Pons (tissue), 1 donor: ENCODE data around the gene FAH.

ENCODE experiments used
- DNase-seq: peaks from one replicate; pipeline ENCODE4 v3.0.0-alpha.2; 2016; ENCODE audit warnings: low spot score

Gene FAH

DNA sequence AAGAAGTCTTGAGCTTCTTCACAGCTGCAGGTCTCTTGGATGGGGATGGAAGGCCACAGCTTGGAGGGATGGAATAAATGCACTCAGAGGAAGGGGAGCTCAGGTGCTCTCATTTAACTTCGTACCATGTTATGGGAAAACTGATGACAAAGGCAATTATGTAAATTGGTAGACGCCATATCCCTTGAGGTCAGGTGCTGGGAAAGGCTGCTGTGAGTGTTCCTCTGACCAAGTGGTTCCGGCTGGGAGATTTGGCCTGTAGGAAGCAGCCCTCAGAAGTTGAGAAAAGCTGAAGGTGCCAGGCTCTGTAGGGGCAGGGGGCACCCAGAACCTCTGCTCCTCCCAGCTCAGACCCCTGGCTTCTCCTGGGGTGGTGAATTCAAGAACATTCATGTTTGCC, 47.1 kb downstream of the FAH start:
- DNase-seq, result no peak

GRCh38 chr15:80201256-80202015, 48.6 kb downstream of the FAH start:
- no peak for DNase-seq

- no peak for DNase-seq
Observed at GRCh38 chr15:80202016-80202315, 49.2 kb downstream of the FAH start.

- no peak for DNase-seq
Observed at GRCh38 chr15:80202641-80203360, 50.0 kb downstream of the FAH start.

GRCh38 chr15:80203361-80203885, 50.6 kb downstream of the FAH start:
- no peak for DNase-seq

DNA sequence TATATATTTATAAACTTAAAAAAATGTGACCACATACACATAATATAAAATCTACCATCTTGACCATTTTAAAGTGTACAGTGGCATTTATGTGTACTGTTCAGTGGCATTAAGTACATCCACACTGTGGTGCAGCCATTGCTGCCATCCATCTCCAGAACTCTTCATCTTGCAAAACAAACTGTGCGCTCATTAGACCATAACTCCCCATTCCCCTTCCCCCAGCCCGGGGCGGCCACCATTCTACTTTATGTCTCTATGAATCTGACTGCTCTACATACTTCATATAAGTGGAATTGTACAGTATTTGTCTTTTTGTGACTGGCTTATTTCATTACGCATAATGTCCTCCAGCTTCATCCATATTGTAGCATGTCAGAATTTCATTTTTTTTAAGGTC, 51.4 kb downstream of the FAH start:
- no peak for DNase-seq

DNA sequence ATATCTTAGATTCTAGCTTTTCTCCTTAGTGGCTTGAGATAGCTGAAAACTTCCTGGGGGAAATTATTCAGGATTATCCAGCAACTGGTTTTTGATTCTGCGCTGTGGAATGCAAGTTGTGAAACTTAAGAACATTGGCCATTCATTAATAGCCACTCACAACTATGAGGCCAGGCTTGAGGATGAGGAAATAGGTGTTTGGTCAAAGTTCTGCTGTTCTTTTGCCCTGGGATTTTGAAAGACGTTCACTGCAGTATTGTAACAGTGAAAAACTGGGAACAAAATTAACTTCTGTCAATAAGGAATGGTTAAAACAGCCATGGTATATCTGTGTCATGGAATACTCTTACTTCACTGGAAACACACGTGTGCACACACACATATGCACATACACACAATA, 55.1 kb downstream of the FAH start:
- DNase-seq, result no peak

GRCh38 chr15:80208758-80209734, 56.2 kb downstream of the FAH start:
- DNase-seq, result no peak

DNA sequence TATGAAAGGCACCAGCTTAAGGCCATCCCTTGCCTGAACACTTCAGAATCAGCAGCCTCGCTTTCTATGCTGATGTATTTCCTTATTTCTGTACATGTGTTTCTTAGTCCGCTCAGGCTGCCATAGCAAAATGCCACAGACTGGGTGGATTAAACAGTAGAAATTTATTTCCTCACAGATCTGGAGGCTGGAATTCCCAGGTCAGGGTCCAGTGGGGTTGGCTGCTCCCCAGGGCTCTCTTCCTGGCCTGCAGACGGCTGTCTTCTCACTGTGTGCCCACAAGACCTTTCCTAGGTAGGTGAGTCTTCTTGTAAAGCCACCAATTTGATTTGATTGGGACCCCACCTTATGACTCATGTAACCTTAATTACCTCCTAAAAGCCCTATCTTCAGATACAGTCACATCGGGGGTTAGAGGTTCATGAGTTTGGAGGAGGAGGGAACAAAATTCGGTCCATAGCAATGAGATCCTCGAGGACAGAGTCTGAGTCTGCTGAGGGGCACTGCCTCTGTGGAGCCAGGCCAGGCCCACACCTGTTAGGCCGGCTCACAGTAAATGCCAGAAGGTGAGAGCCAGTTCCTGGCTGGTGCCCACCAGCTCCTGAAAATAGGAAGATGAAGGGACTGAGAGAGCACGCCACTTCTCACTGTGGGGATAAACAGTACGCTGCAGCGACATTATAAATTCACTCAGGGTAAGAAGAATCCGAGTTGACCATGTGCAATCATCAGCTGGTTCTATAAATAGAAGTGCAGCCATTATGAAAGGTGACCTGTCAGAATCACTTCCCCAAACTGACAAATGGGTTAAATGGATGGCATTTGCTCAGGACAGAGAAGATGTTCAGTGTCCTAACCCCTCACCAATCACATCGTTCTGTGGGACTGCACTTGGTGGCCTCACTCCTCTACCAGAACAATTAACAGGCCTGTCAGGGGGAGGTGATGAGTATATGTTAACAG, 58.1 kb downstream of the FAH start:
- DNase-seq, result no peak

DNA sequence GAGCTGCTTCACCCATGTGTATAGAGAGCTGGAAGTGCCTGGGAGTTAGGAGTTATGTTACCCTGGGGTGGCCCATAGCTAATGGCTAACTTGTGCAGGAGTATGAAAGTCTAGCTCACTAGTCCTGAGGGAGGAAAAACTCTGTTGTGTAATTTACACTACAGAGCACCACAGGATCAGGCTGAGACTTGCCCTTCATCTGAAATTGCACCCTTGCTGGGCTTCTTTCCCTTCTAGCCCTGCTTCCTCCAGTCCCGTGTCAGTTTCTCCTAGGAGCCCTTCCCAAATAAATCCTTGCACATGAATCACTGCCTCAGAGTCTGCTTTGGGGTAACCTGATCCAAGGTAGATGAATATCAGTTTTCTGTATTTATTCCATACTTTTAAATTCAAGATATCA, 59.2 kb downstream of the FAH start:
- DNase-seq, result no peak

DNA sequence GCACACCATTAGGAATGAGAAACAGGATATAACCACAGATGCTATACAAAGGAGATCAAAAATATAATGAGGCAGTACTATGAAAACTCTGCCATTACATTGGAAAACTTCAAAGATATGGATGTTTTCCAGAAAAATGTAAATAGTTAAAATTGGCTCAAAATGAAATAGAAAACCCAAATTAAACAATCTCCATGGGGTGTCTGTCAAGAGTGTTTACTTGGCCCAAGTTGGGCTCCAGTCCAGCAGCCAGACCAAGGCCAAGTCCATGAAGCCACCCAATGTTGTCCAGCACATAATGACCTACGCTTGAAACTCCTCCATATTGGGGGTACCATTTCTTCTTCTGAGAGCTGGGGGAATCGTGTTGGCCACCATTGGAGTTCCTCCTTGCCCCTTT, 62.1 kb downstream of the FAH start:
- DNase-seq, result no peak

DNA sequence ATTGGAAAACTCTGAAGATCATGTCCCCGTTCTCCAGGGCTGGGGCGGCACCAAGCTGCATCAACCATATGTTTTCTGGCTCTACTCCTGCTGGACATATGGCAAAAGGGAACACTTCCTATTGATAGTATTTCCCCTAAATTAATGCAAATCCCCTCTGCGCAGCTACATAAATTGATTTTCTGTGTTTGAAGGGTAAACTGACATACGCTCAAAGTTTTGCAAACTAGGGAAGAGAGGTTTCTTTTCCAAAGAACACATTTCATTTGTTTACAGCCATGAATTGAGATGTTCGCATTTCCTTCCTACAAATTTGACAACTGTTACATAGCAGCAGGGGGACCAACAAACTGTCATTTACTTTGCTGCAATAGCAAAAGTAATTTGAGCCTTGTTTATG, 63.3 kb downstream of the FAH start:
- peak; percentile 7 for DNase-seq

- DNase-seq, result no peak
Observed at GRCh38 chr15:80216911-80217310, 64.1 kb downstream of the FAH start.

- DNase-seq, result no peak
Observed at GRCh38 chr15:80217327-80217900, 64.6 kb downstream of the FAH start.

DNA sequence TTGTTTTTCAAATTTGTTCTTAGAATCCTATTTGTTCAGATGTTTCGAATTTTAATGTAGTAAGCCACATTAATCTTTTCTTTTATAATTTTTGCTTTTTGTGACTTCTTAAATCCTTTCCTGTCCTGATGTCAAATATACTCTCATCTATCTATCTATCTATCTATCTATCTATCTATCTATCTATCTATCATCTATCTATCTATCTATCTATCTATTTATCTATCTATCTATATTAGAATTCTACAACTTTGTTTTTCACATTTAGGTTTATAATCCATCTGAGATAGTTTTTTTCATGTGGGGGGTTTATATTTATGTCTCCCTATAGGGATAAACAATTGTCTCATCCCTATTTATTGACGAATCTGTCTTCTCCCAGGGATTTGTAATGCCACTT, 67.2 kb downstream of the FAH start:
- DNase-seq, result no peak

- no peak for DNase-seq
Observed at GRCh38 chr15:80228959-80229610, 76.3 kb downstream of the FAH start.

GRCh38 chr15:80231371-80231770, 78.6 kb downstream of the FAH start:
- DNase-seq, result no peak

GRCh38 chr15:80233581-80233980, 80.8 kb downstream of the FAH start:
- DNase-seq, result no peak

DNA sequence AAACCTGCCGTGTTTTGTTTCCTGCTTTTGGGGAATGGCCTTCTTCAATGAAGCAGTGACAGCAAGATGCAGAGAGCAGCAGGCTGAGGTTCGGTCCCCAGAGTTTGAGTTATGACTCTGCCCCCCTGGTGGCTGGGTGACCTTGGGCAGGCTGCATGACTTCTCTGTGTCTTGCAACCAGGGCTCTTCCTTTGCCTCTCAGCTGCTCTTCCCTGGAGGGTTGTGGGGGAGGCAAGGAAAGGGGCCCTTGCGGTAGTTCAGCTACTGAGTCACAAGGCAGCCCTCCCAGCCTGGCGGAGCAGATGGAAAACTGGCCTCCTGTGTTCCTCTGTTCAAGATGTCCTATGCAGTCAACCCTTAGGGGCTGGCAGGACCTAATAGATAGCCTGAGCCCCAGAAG, 82.1 kb downstream of the FAH start:
- DNase-seq, result no peak
